Tibial artery (tissue), 4 donors: ENCODE data around the gene KIF26B.

Experiments
- DNase-seq, 2 donors: peaks; one replicate each; pipeline ENCODE4 v3.0.0-alpha.2; 2019
- H3K27ac ChIP-seq, 2 donors: fragments of 200-600 bp; sonication (generic) in 1 of 2; 1 replicate in 1 of 2; 2 replicates in 1 of 2; pipeline ENCODE4 v1.5.1; 2018 to 2019; ENCODE audit warnings: mild to moderate bottlenecking in 1 of 2
- H3K27me3 ChIP-seq, 2 donors: fragments of 200-600 bp; sonication (generic) in 1 of 2; one replicate each; pipeline versions ENCODE4 v1.5.1 to v1.6.0; 2016 to 2019
- H3K36me3 ChIP-seq, 3 donors: fragments of 200-600 bp; sonication (generic) in 2 of 3; one replicate each; pipeline ENCODE4 v1.5.1; 2016 to 2019; ENCODE audit warnings: mild to moderate bottlenecking in 2 of 3
- H3K4me1 ChIP-seq, 4 donors: fragments of 200-600 bp; sonication (generic) in 2 of 4; 1 replicate in 3 of 4; 2 replicates in 1 of 4; pipeline ENCODE4 v1.5.1; 2016 to 2019
- H3K4me3 ChIP-seq, 2 donors: fragments of 200-600 bp; sonication (generic) in 1 of 2; 1 replicate in 1 of 2; 2 replicates in 1 of 2; pipeline ENCODE4 v1.5.1; 2018 to 2019; ENCODE audit warnings: mild to moderate bottlenecking in 2 of 2
- H3K9me3 ChIP-seq, 3 donors: fragments of 200-600 bp; sonication (generic) in 1 of 3; one replicate each; pipeline ENCODE4 v1.5.1; 2016 to 2019
- CTCF ChIP-seq, 2 experiments: fragments of 200-600 bp in 1 of 2; fragments of 450-650 bp in 1 of 2; IDR thresholded peaks; one replicate each; pipeline ENCODE4 v1.5.1; 2017 to 2019; ENCODE audit warnings: antibody characterized with exemption in 2 of 2, mild to moderate bottlenecking in 1 of 2, moderate library complexity in 1 of 2
- intact Hi-C: fragments of 100-400 bp; cut with DNase I; formaldehyde crosslinking; loops from one replicate; pipeline ENCODE4 v1.15.0; 2023; ENCODE audit warnings: low total_unique reads

KIF26B gene

GRCh38 chr1:245154429-245155271, at the start of gene KIF26B:
Gene KIF26B, plus strand, starts transcription at chr1:245154985. Its CDS starts 440 bp downstream, at chr1:245155425.
- intact Hi-C loops: loop anchor here (10.0 kb wide), 3 partner anchors 280 to 1340 kb away; no protein-coding TSS in a partner anchor
- no peaks in the 10 kb centered on the region for H3K36me3 ChIP-seq
- H3K4me1 ChIP-seq: peaks cover 7 to 44% (median 40%) of the 10 kb centered on the region in 4 donors
- H3K9me3 ChIP-seq: no peaks in the 10 kb centered on the region
- H3K27me3 ChIP-seq: peaks cover 0 to 65% of the 10 kb centered on the region in 2 donors
- TF ChIP-seq CTCF (IDR thresholded peaks at IDR 0.05): no peak
- no peak for DNase-seq
- peak within 1 kb of the TSS; percentile 47 to 57 for H3K4me3 ChIP-seq
- H3K27ac ChIP-seq: no peak within 1 kb of the TSS

GRCh38 chr1:245105042-245105441, 49.7 kb upstream of the KIF26B start:
- intact Hi-C loops: no loop called here
- H3K9me3 ChIP-seq: no peaks in the 10 kb centered on the region
- no peaks in the 10 kb centered on the region for H3K4me1 ChIP-seq
- no peaks in the 10 kb centered on the region for H3K27me3 ChIP-seq
- TF ChIP-seq CTCF (IDR thresholded peaks at IDR 0.05): no peak
- no peaks in the 10 kb centered on the region for H3K36me3 ChIP-seq
- no peak overlapping the region for H3K4me3 ChIP-seq
- DNase-seq: no peak
- no peak overlapping the region for H3K27ac ChIP-seq

- no peak for DNase-seq
- H3K27ac ChIP-seq: no peak overlapping the region
- no peak overlapping the region for H3K4me3 ChIP-seq
- no peak for TF ChIP-seq CTCF (IDR thresholded peaks at IDR 0.05)
- H3K27me3 ChIP-seq: no peaks in the 10 kb centered on the region
- H3K9me3 ChIP-seq: no peaks in the 10 kb centered on the region
- intact Hi-C loops: no loop called here
- H3K4me1 ChIP-seq: no peaks in the 10 kb centered on the region
- no peaks in the 10 kb centered on the region for H3K36me3 ChIP-seq
These were observed 48.9 kb upstream of the KIF26B start for GRCh38 chr1:245105815-245106410.

GRCh38 chr1:245107776-245108114, 47.0 kb upstream of the KIF26B start:
- Histone ChIP-seq H3K27me3 (no peaks in the 10 kb centered on the region), H3K4me1 (no peaks in the 10 kb centered on the region), H3K4me3 (no peak overlapping the region), H3K36me3 (no peaks in the 10 kb centered on the region), H3K9me3 (no peaks in the 10 kb centered on the region), H3K27ac (no peak overlapping the region)
- TF ChIP-seq CTCF (IDR thresholded peaks at IDR 0.05): no peak
- DNase-seq: no peak
- intact Hi-C loops: no loop called here

GRCh38 chr1:245108246-245108645, 46.5 kb upstream of the KIF26B start:
- Histone ChIP-seq H3K4me3 (no peak overlapping the region), H3K27ac (no peak overlapping the region), H3K27me3 (no peaks in the 10 kb centered on the region), H3K4me1 (no peaks in the 10 kb centered on the region), H3K36me3 (no peaks in the 10 kb centered on the region), H3K9me3 (no peaks in the 10 kb centered on the region)
- TF ChIP-seq CTCF (IDR thresholded peaks at IDR 0.05): no peak
- DNase-seq: no peak
- intact Hi-C loops: no loop called here
